Suprapubic skin (tissue), 4 donors: ENCODE data around the gene GRID1. TPM values are rescaled to one million over a fixed set of nuclear protein-coding genes. Genes with fewer than 3 reads are reported as not detected.

ENCODE experiments used
- DNase-seq, 2 donors: peaks; one replicate each; pipeline ENCODE4 v3.0.0-alpha.2; 2019; ENCODE audit warnings: low spot score in 2 of 2
- H3K27ac ChIP-seq: fragments of 200-600 bp; sonication (generic); one replicate; pipeline ENCODE4 v1.5.1; 2019
- H3K27me3 ChIP-seq: fragments of 200-600 bp; sonication (generic); one replicate; pipeline ENCODE4 v1.5.1; 2019
- H3K36me3 ChIP-seq: fragments of 200-600 bp; sonication (generic); one replicate; pipeline ENCODE4 v1.5.1; 2019
- H3K4me1 ChIP-seq: fragments of 200-600 bp; sonication (generic); one replicate; pipeline ENCODE4 v1.5.1; 2019
- H3K4me3 ChIP-seq: fragments of 200-600 bp; sonication (generic); one replicate; pipeline ENCODE4 v1.5.1; 2019; ENCODE audit warnings: mild to moderate bottlenecking
- H3K9me3 ChIP-seq: fragments of 200-600 bp; sonication (generic); one replicate; pipeline ENCODE4 v1.5.1; 2019
- EP300 ChIP-seq: sonication (generic); formaldehyde crosslinking; IDR thresholded peaks from one replicate; pipeline ENCODE4 v1.6.1; 2017; ENCODE audit warnings: antibody characterized with exemption
- POLR2A ChIP-seq, 2 donors: fragments of 450-650 bp; IDR thresholded peaks; one replicate each; pipeline ENCODE4 v1.6.1; 2017; ENCODE audit warnings: antibody characterized with exemption in 2 of 2, mild to moderate bottlenecking in 2 of 2, moderate library complexity in 2 of 2
- POLR2AphosphoS5 ChIP-seq, 3 donors: sonication (generic); formaldehyde crosslinking; IDR thresholded peaks; one replicate each; pipeline ENCODE4 v1.6.1; 2017; ENCODE audit warnings: antibody characterized with exemption in 3 of 3
- WGBS: methylation state at CpG from one replicate; pipeline ENCODE4 v1.1.5; 2018; 5-methylcytosine and 5-hydroxymethylcytosine counted together
- total RNA-seq, 4 donors: library from RNA; depleted of rRNA; stranded (reverse); fragments of >200 nt; gene quantifications; one replicate each; pipeline ENCODE4 v1.1.0, GENCODE V29; 2016
- TF ChIP-seq, protein P1 (sequence below), 2 donors: fragments of 200-600 bp in 1 of 2; fragments of 450-650 bp in 1 of 2; sonication (generic) in 1 of 2; IDR thresholded peaks; one replicate each; pipeline ENCODE4 v1.5.1; 2016 to 2019; ENCODE audit warnings: antibody characterized with exemption in 2 of 2, mild to moderate bottlenecking in 1 of 2, moderate library complexity in 1 of 2

GRID1 gene
- total RNA-seq, 4 donors from 2014 or later: 1.8 to 3.1 (median 2.4) TPM

GRCh38 chr10:85787881-85788280 is 578.7 kb downstream of the GRID1 start:
- 75% methylated on average over 3 of the region's 3 CpGs for WGBS
- no peak overlapping the region for H3K27ac ChIP-seq
- no peaks in the 10 kb centered on the region for H3K9me3 ChIP-seq
- no peak for TF ChIP-seq POLR2A (IDR thresholded peaks at IDR 0.05)
- DNase-seq: no peak
- no peaks in the 10 kb centered on the region for H3K36me3 ChIP-seq
- H3K27me3 ChIP-seq: no peaks in the 10 kb centered on the region
- H3K4me1 ChIP-seq: peaks cover 5% of the 10 kb centered on the region
- no peak overlapping the region for H3K4me3 ChIP-seq

DNA sequence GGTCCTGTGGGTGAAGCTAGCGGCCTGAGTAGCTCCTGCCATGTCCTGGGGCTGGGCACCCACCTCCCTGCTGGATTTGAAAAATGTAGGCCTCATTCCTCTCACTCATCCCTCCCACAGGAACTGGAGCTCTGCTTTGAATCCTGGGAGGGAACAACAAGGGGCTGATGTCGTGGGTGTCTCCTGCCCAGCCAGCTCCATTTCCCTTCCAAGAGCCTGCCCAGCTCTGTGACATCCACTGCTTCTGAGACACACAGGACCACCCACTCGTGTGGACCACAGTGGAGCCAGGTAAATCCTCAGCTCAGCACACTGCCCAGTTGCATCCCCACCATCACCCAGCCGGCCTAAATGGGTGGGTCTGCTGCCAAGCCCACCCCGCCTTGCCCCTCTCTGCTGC is 579.2 kb downstream of the GRID1 start:
- no peaks in the 10 kb centered on the region for H3K36me3 ChIP-seq
- DNase-seq: no peak
- no peaks in the 10 kb centered on the region for H3K9me3 ChIP-seq
- H3K4me3 ChIP-seq: no peak overlapping the region
- 93% methylated on average over 2 of the region's 5 CpGs for WGBS
- no peaks in the 10 kb centered on the region for H3K27me3 ChIP-seq
- H3K27ac ChIP-seq: no peak overlapping the region
- no peaks in the 10 kb centered on the region for H3K4me1 ChIP-seq
- TF ChIP-seq, protein P1, sequence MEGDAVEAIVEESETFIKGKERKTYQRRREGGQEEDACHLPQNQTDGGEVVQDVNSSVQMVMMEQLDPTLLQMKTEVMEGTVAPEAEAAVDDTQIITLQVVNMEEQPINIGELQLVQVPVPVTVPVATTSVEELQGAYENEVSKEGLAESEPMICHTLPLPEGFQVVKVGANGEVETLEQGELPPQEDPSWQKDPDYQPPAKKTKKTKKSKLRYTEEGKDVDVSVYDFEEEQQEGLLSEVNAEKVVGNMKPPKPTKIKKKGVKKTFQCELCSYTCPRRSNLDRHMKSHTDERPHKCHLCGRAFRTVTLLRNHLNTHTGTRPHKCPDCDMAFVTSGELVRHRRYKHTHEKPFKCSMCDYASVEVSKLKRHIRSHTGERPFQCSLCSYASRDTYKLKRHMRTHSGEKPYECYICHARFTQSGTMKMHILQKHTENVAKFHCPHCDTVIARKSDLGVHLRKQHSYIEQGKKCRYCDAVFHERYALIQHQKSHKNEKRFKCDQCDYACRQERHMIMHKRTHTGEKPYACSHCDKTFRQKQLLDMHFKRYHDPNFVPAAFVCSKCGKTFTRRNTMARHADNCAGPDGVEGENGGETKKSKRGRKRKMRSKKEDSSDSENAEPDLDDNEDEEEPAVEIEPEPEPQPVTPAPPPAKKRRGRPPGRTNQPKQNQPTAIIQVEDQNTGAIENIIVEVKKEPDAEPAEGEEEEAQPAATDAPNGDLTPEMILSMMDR (IDR thresholded peaks at IDR 0.05): no peak
- TF ChIP-seq POLR2AphosphoS5 (IDR thresholded peaks at IDR 0.05): no peak
- TF ChIP-seq EP300: no peak
- no peak for TF ChIP-seq POLR2A (IDR thresholded peaks at IDR 0.05)

- WGBS: 81% methylated on average over 10 of the region's 10 CpGs
- H3K27me3 ChIP-seq: no peaks in the 10 kb centered on the region
- no peaks in the 10 kb centered on the region for H3K9me3 ChIP-seq
- H3K36me3 ChIP-seq: no peaks in the 10 kb centered on the region
- H3K4me3 ChIP-seq: no peak overlapping the region
- TF ChIP-seq, protein P1 (IDR thresholded peaks at IDR 0.05): no peak
- no peak for TF ChIP-seq POLR2A (IDR thresholded peaks at IDR 0.05)
- no peak for TF ChIP-seq EP300
- no peak for TF ChIP-seq POLR2AphosphoS5 (IDR thresholded peaks at IDR 0.05)
- DNase-seq: no peak
- no peaks in the 10 kb centered on the region for H3K4me1 ChIP-seq
- no peak overlapping the region for H3K27ac ChIP-seq
Observed at GRCh38 chr10:85786401-85786899, 580.1 kb downstream of the GRID1 start.

DNA sequence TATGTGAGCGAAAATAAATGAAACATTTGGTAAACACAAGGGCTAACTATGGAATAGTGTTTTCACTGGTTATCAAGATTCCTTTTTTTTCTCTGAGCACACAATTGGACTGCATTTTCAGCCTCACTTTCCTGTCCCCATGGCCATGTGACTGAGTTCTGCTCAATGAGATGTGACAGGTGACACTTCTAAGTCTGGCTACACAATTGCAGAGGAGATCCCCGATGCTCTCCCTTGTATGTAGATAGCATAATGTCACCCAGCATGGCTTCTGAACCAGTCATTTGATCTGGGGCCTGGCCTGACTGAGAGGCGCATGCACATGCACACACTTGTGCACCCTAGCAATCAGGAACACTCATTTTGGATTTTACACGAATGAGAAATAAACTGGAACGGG is 581.8 kb downstream of the GRID1 start:
- H3K4me1 ChIP-seq: no peaks in the 10 kb centered on the region
- H3K27ac ChIP-seq: no peak overlapping the region
- TF ChIP-seq, protein P1 (IDR thresholded peaks at IDR 0.05): no peak
- no peak for TF ChIP-seq POLR2AphosphoS5 (IDR thresholded peaks at IDR 0.05)
- TF ChIP-seq EP300: no peak
- TF ChIP-seq POLR2A (IDR thresholded peaks at IDR 0.05): no peak
- no peaks in the 10 kb centered on the region for H3K36me3 ChIP-seq
- no peak overlapping the region for H3K4me3 ChIP-seq
- H3K27me3 ChIP-seq: no peaks in the 10 kb centered on the region
- no peak for DNase-seq
- WGBS: 65% methylated on average over 5 of the region's 5 CpGs
- no peaks in the 10 kb centered on the region for H3K9me3 ChIP-seq

GRCh38 chr10:85781404-85781803 is 585.2 kb downstream of the GRID1 start:
- TF ChIP-seq, protein P1 (IDR thresholded peaks at IDR 0.05): no peak
- no peak for TF ChIP-seq POLR2A (IDR thresholded peaks at IDR 0.05)
- no peak for DNase-seq

DNA sequence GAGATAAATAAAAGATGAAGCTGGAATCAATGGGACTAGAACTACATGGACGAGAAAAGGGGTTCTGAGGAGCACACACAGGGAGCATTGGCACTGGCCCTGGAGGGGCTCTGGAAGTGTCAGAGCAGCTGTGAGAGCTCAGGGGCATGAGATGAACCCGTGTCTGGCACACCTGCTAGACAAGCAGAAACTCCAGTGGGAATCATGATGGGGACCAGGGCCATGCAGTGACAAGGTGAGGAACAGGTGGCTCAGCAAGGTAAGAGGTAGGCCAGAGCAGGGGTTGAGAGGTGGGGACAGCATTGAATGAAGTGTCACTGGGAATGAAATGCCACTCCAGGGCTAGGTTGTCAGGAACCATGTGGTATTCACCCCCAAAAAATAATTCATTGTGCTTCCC is 588.5 kb downstream of the GRID1 start:
- Histone ChIP-seq H3K27ac (no peak overlapping the region), H3K9me3 (no peaks in the 10 kb centered on the region), H3K4me1 (no peaks in the 10 kb centered on the region), H3K4me3 (no peak overlapping the region), H3K36me3 (no peaks in the 10 kb centered on the region), H3K27me3 (no peaks in the 10 kb centered on the region)
- TF ChIP-seq EP300 (no peak), POLR2A (IDR thresholded peaks at IDR 0.05) (no peak), POLR2AphosphoS5 (IDR thresholded peaks at IDR 0.05) (no peak)
- TF ChIP-seq, protein P1 (IDR thresholded peaks at IDR 0.05): no peak
- DNase-seq: no peak
- WGBS: 73% methylated on average over 2 of the region's 2 CpGs

More at GRCh38 chr10:85781404-85781803, 585.2 kb downstream of the GRID1 start:
- no peaks in the 10 kb centered on the region for H3K27me3 ChIP-seq
- H3K4me3 ChIP-seq: no peak overlapping the region
- 83% methylated on average over 2 of the region's 2 CpGs for WGBS
- H3K9me3 ChIP-seq: no peaks in the 10 kb centered on the region
- H3K27ac ChIP-seq: no peak overlapping the region
- H3K36me3 ChIP-seq: no peaks in the 10 kb centered on the region
- no peaks in the 10 kb centered on the region for H3K4me1 ChIP-seq
